Mesenchymal stem cell (in vitro differentiated cells and primary cell): ENCODE results near the gene ULBP3.
"Not testable (repeated sequence)": the region's sequence is repeated elsewhere in the genome, so short reads cannot be mapped to it uniquely, and the experiment has no call there.

Experiments
- DNase-seq: peaks from one replicate; pipeline ENCODE4 v3.0.0-alpha.2; 2013
- H2AFZ ChIP-seq: one replicate; pipeline ENCODE4 v1.6.1; 2013; ENCODE audit warnings: low read depth, mild to moderate bottlenecking, control low read depth, inconsistent platforms, low read length, moderate library complexity
- H2AK5ac ChIP-seq: 2 replicates; pipeline ENCODE4 v1.6.1; 2013; ENCODE audit warnings: low read length, moderate library complexity, mild to moderate bottlenecking, inconsistent platforms; ENCODE audit not compliant: severe bottlenecking
- H2BK120ac ChIP-seq: one replicate; pipeline ENCODE4 v1.6.1; 2013; ENCODE audit warnings: low read depth, mild to moderate bottlenecking, inconsistent platforms, low read length, moderate library complexity
- H2BK12ac ChIP-seq, 2 experiments: one replicate each; pipeline ENCODE4 v1.6.1; 2013; ENCODE audit warnings: inconsistent platforms in 2 of 2, low read length in 2 of 2, mild to moderate bottlenecking in 2 of 2, moderate library complexity in 2 of 2, control low read depth in 1 of 2
- H2BK15ac ChIP-seq: one replicate; pipeline ENCODE4 v1.6.1; 2013; ENCODE audit warnings: mild to moderate bottlenecking, low read depth, inconsistent platforms; ENCODE audit not compliant: poor library complexity, severe bottlenecking
- H2BK5ac ChIP-seq: 2 replicates; pipeline ENCODE4 v1.6.1; 2013; ENCODE audit warnings: low read depth, mild to moderate bottlenecking, low read length, control low read depth, inconsistent platforms; ENCODE audit not compliant: poor library complexity, severe bottlenecking
- H3K14ac ChIP-seq, 2 experiments: one replicate each; pipeline ENCODE4 v1.6.1; 2013; ENCODE audit warnings: inconsistent platforms in 2 of 2, low read length in 2 of 2, control low read depth in 1 of 2, mild to moderate bottlenecking in 1 of 2, moderate library complexity in 1 of 2
- H3K18ac ChIP-seq, 2 experiments: one replicate each; pipeline ENCODE4 v1.6.1; 2013; ENCODE audit warnings: inconsistent platforms in 2 of 2, low read length in 2 of 2, control low read depth in 1 of 2, low read depth in 1 of 2, mild to moderate bottlenecking in 1 of 2
- H3K23ac ChIP-seq, 2 experiments: one replicate each; pipeline ENCODE4 v1.6.1; 2013; ENCODE audit warnings: inconsistent platforms in 2 of 2, low read length in 2 of 2, mild to moderate bottlenecking in 2 of 2, moderate library complexity in 2 of 2, control low read depth in 1 of 2
- H3K27ac ChIP-seq: 2 replicates; pipeline ENCODE4 v1.5.1; 2013; ENCODE audit warnings: mild to moderate bottlenecking, moderate library complexity, low read length, control low read depth, inconsistent platforms; ENCODE audit not compliant: poor library complexity, severe bottlenecking
- H3K27me3 ChIP-seq, 2 experiments: 2 replicates each; pipeline versions ENCODE4 v1.6.1 to v1.7.0; 2013; ENCODE audit warnings: low read length in 2 of 2, mild to moderate bottlenecking in 2 of 2, moderate library complexity in 2 of 2, control low read depth in 1 of 2, inconsistent platforms in 1 of 2; ENCODE audit not compliant: control insufficient read depth in 1 of 2, insufficient read depth in 1 of 2
- H3K36me3 ChIP-seq, 2 experiments: 2 replicates each; pipeline versions ENCODE4 v1.6.1 to v1.7.0; 2013; ENCODE audit warnings: low read length in 2 of 2, control low read depth in 1 of 2, inconsistent platforms in 1 of 2, low read depth in 1 of 2, mild to moderate bottlenecking in 1 of 2; ENCODE audit not compliant: insufficient read depth in 2 of 2, control insufficient read depth in 1 of 2
- H3K4ac ChIP-seq, 2 experiments: one replicate each; pipeline ENCODE4 v1.6.1; 2013; ENCODE audit warnings: inconsistent platforms in 2 of 2, low read length in 2 of 2, mild to moderate bottlenecking in 2 of 2, moderate library complexity in 2 of 2, control low read depth in 1 of 2, low read depth in 1 of 2
- H3K4me1 ChIP-seq: 2 replicates; pipeline ENCODE4 v1.6.1; 2013; ENCODE audit warnings: low read depth, low read length, control low read depth; ENCODE audit not compliant: control insufficient read depth, insufficient read depth
- H3K4me2 ChIP-seq: 2 replicates; pipeline ENCODE4 v1.6.1; 2013; ENCODE audit warnings: low read length, mild to moderate bottlenecking, inconsistent platforms; ENCODE audit not compliant: poor library complexity, severe bottlenecking
- H3K4me3 ChIP-seq, 2 experiments: 2 replicates each; pipeline versions ENCODE4 v1.5.1 to v1.7.0; 2013; ENCODE audit warnings: low read length in 2 of 2, mild to moderate bottlenecking in 2 of 2, control low read depth in 1 of 2, low read depth in 1 of 2; ENCODE audit not compliant: insufficient read depth in 1 of 2
- H3K79me1 ChIP-seq: replicated peaks from 2 replicates; pipeline ENCODE4 v1.6.1; 2013; ENCODE audit warnings: mild to moderate bottlenecking, control low read depth, low read length, inconsistent platforms; ENCODE audit not compliant: poor library complexity, severe bottlenecking
- H3K9ac ChIP-seq: 2 replicates; pipeline ENCODE4 v1.7.0; 2013; ENCODE audit warnings: mild to moderate bottlenecking, low read length, moderate library complexity
- H3K9me3 ChIP-seq: 2 replicates; pipeline ENCODE4 v1.7.0; 2013; ENCODE audit warnings: mild to moderate bottlenecking, low read length; ENCODE audit not compliant: control insufficient read depth
- H4K8ac ChIP-seq: one replicate; pipeline ENCODE4 v1.6.1; 2013; ENCODE audit warnings: inconsistent platforms, mild to moderate bottlenecking, low read length, moderate library complexity
- H4K91ac ChIP-seq: one replicate; pipeline ENCODE4 v1.6.1; 2013; ENCODE audit warnings: mild to moderate bottlenecking, low read length, inconsistent platforms
- WGBS: methylation state at CpG from one replicate; pipeline ENCODE4 v1.1.7; 2013; ENCODE audit warnings: mixed read lengths; 5-methylcytosine and 5-hydroxymethylcytosine counted together

ULBP3 gene

GRCh38 chr6:150018846-150019580 lies 49.9 kb downstream of the ULBP3 start:
- Histone ChIP-seq H2AK5ac (no peak overlapping the region), H3K23ac (no peak overlapping the region), H3K9me3 (no peaks in the 10 kb centered on the region), H2BK120ac (no peak overlapping the region), H3K27ac (no peak overlapping the region), H2BK5ac (no peak overlapping the region), H2BK15ac (no peak overlapping the region), H3K14ac (no peak overlapping the region), H3K9ac (no peak overlapping the region), H3K4me2 (no peak overlapping the region), H2AFZ (no peak overlapping the region), H4K8ac (no peak overlapping the region), H3K4ac (no peak overlapping the region), H3K36me3 (no peaks in the 10 kb centered on the region), H4K91ac (no peak overlapping the region), H3K4me1 (no peaks in the 10 kb centered on the region), H3K27me3 (peaks cover 47 to 51% of the 10 kb centered on the region in 2 experiments), H2BK12ac (no peak overlapping the region), H3K4me3 (no peak overlapping the region), H3K18ac (no peak overlapping the region), H3K79me1 (no peaks in the 10 kb centered on the region)
- WGBS, result 57% methylated on average over 5 of the region's 6 CpGs
- no peak for DNase-seq

- not testable (repeated sequence) for H2AFZ ChIP-seq, H3K27ac ChIP-seq, H3K36me3 ChIP-seq, H2BK12ac ChIP-seq, H3K4me1 ChIP-seq, H2BK5ac ChIP-seq, H3K9ac ChIP-seq, DNase-seq, H3K18ac ChIP-seq, H3K14ac ChIP-seq, H3K4ac ChIP-seq, H3K23ac ChIP-seq, H2BK120ac ChIP-seq, H3K9me3 ChIP-seq, H4K91ac ChIP-seq, H2BK15ac ChIP-seq, H2AK5ac ChIP-seq, H3K4me3 ChIP-seq, H4K8ac ChIP-seq, H3K4me2 ChIP-seq, H3K79me1 ChIP-seq
- H3K27me3 ChIP-seq, result peaks cover 57 to 64% of the 10 kb centered on the region in 2 experiments
- WGBS, result 14% methylated on average over 5 of the region's 5 CpGs
Observed at GRCh38 chr6:150017186-150017521, 51.8 kb downstream of the ULBP3 start.

- H2BK120ac ChIP-seq, result no peak overlapping the region
- H2BK5ac ChIP-seq, result no peak overlapping the region
- peak; percentile 65 for DNase-seq
- H3K23ac ChIP-seq, result no peak overlapping the region
- H3K27ac ChIP-seq, result no peak overlapping the region
- WGBS, result 24% methylated on average over 6 of the region's 6 CpGs
- peaks cover 61 to 70% of the 10 kb centered on the region in 2 experiments for H3K27me3 ChIP-seq
- peak overlapping the region in 1 of 2 experiments; percentile 11 for H2BK12ac ChIP-seq
- no peak overlapping the region for H3K4me3 ChIP-seq
- no peak overlapping the region for H4K91ac ChIP-seq
- H4K8ac ChIP-seq, result no peak overlapping the region
- H3K18ac ChIP-seq, result no peak overlapping the region
- H3K4me1 ChIP-seq, result no peaks in the 10 kb centered on the region
- no peak overlapping the region for H3K4me2 ChIP-seq
- H3K79me1 ChIP-seq, result no peaks in the 10 kb centered on the region
- H2AK5ac ChIP-seq, result no peak overlapping the region
- no peaks in the 10 kb centered on the region for H3K9me3 ChIP-seq
- peak overlapping the region in 1 of 2 experiments; percentile 55 for H3K14ac ChIP-seq
- H3K36me3 ChIP-seq, result no peaks in the 10 kb centered on the region
- H2BK15ac ChIP-seq, result no peak overlapping the region
- H2AFZ ChIP-seq, result no peak overlapping the region
- no peak overlapping the region for H3K4ac ChIP-seq
- no peak overlapping the region for H3K9ac ChIP-seq
Observed at GRCh38 chr6:150016324-150017185, 52.4 kb downstream of the ULBP3 start.

- 17% methylated on average over 15 of the region's 15 CpGs for WGBS
Observed at GRCh38 chr6:150015281-150016001, 53.5 kb downstream of the ULBP3 start.

More at GRCh38 chr6:150015281-150016001, 53.5 kb downstream of the ULBP3 start:
- not testable (repeated sequence) for DNase-seq, H3K4ac ChIP-seq, H2AK5ac ChIP-seq, H2BK5ac ChIP-seq, H3K14ac ChIP-seq, H3K4me2 ChIP-seq, H2AFZ ChIP-seq, H3K9ac ChIP-seq, H3K18ac ChIP-seq, H3K9me3 ChIP-seq, H2BK120ac ChIP-seq, H2BK12ac ChIP-seq, H3K4me1 ChIP-seq, H4K91ac ChIP-seq, H2BK15ac ChIP-seq, H4K8ac ChIP-seq, H3K79me1 ChIP-seq, H3K4me3 ChIP-seq, H3K23ac ChIP-seq, H3K36me3 ChIP-seq, H3K27ac ChIP-seq
- peaks cover 56 to 78% of the 10 kb centered on the region in 2 experiments for H3K27me3 ChIP-seq
